Pancreas (tissue), 10 donors: ENCODE data around the gene MMP24OS. TPM values are rescaled to one million over a fixed set of nuclear protein-coding genes. Genes with fewer than 3 reads are reported as not detected.

ENCODE experiments used
- ATAC-seq, 4 donors: fragments of 200-7000 bp; cut with Tn5 transposase; one replicate each; pipeline versions ENCODE4 v1.8.0 to v1.9.1; 2020; ENCODE audit warnings: mild to moderate bottlenecking in 4 of 4, moderate library complexity in 4 of 4
- DNase-seq, 6 donors: peaks; one replicate each; pipeline ENCODE4 v3.0.0-alpha.2; 2020
- FAIRE-seq: peaks from 2 replicates; lab custom pipeline; 2012; peaks lifted over from hg19 to GRCh38; lab: Jason Lieb, UNC
- H3K27ac ChIP-seq, 4 donors: fragments of 200-600 bp; sonication (generic); 1 replicate in 3 of 4; 2 replicates in 1 of 4; pipeline versions ENCODE4 v1.5.0 to v1.8.0; 2020
- H3K27me3 ChIP-seq, 4 donors: fragments of 200-600 bp; one replicate each; pipeline ENCODE4 v1.8.0; 2021
- H3K36me3 ChIP-seq, 3 donors: fragments of 200-600 bp; sonication (generic) in 1 of 3; one replicate each; pipeline versions ENCODE4 v1.5.0 to v1.8.0; 2020 to 2021
- H3K4me1 ChIP-seq, 3 donors: fragments of 200-600 bp; one replicate each; pipeline ENCODE4 v1.8.0; 2021
- H3K4me3 ChIP-seq, 4 donors: fragments of 200-600 bp; sonication (generic) in 2 of 4; one replicate each; pipeline versions ENCODE4 v1.5.0 to v1.8.0; 2020 to 2021
- H3K9me3 ChIP-seq, 4 donors: fragments of 200-600 bp; one replicate each; pipeline ENCODE4 v1.8.0; 2021
- CTCF ChIP-seq, 4 donors: fragments of 200-600 bp; sonication (generic) in 3 of 4; IDR thresholded peaks; one replicate each; pipeline versions ENCODE4 v1.5.0 to v1.8.0; 2021; ENCODE audit warnings: antibody characterized with exemption in 4 of 4
- WGBS, 2 donors: extraction: QIAGEN DNeasy Blood & Tissue Kit; methylation state at CpG; one replicate each; pipeline ENCODE4 v1.1.7; 2013; 5-methylcytosine and 5-hydroxymethylcytosine counted together
- intact Hi-C, 3 donors: fragments of 100-400 bp; cut with DNase I; formaldehyde crosslinking; loops; one replicate each; pipeline versions ENCODE4 v1.11.1 to v1.14.2; 2022
- polyA plus RNA-seq, 2 donors: library from polyadenylated mRNA; stranded (reverse); fragments of 200-250 nt; gene quantifications; one replicate each; pipeline ENCODE4 v1.2.3, GENCODE V29; 2013
- total RNA-seq, 6 donors: library from RNA; stranded (reverse); fragmentation: NEBNext Ultra II Directional in 4 of 6; extraction: Animal tissue kit (Norgen Biotek cat#: 25700) in 4 of 6; gene quantifications; one replicate each; pipeline versions ENCODE4 v1.2.1 to v1.2.4, GENCODE V29; 2021 to 2023
- donor health status: healthy with polysubstance abuse.
- donor health status: DM: no; HTN: no; CAD: no; lungs with moderate emphysema.
- donor health status: DM: no; HTN: no; CAD: no.
- donor health status: control.
- donor health status: control.
- donor health status: Bipolar disorder and iron deficiency.
- donor health status: DM: yes; HTN: yes; CAD: no.
- donor health status: DM: no; HTN: no; CAD: no.
- donor health status: DM: no; HTN: no; CAD: no.
- donor health status: DM: yes; HTN: yes; CAD: no.

MMP24OS gene
- total and polyA plus RNA-seq, 8 donors: 28.9 to 74.9 (median 45.8) TPM

DNA sequence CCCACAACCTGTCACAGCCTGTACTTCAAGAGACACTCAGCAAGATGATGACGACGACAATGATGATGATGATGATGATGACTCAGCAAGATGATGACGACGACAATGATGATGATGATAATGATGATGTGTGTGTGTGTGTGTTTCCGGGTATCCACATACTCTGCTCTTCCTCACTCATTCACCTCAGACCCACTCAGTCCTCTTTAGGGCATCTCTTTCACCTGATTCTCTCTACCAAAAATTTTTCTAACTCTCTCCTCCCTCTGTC lies 7.8 kb upstream of the MMP24OS start:
- no peak for DNase-seq
- WGBS, 2 donors: 70 to 79% methylated on average over 5 of the region's 5 CpGs
- peaks cover 0 to 11% (median 0%) of the 10 kb centered on the region in 3 donors for H3K4me1 ChIP-seq
- no peak overlapping the region for H3K27ac ChIP-seq
- no peaks in the 10 kb centered on the region for H3K36me3 ChIP-seq
- H3K9me3 ChIP-seq: no peaks in the 10 kb centered on the region
- no peak for TF ChIP-seq CTCF (IDR thresholded peaks at IDR 0.05)
- no peak for FAIRE-seq
- no peak for ATAC-seq
- no peak overlapping the region for H3K4me3 ChIP-seq
- intact Hi-C loops: no loop called here
- H3K27me3 ChIP-seq: no peaks in the 10 kb centered on the region

GRCh38 chr20:35284992-35285805 lies 7.3 kb upstream of the MMP24OS start:
- ATAC-seq (peak in 3 of 4 donors; percentile 1 to 5 (median 5)), DNase-seq (no peak), FAIRE-seq (no peak)
- Histone ChIP-seq H3K27me3 (no peaks in the 10 kb centered on the region), H3K4me1 (peaks cover 0 to 11% (median 0%) of the 10 kb centered on the region in 3 donors), H3K4me3 (peak overlapping the region; percentile 49 to 97 (median 90)), H3K36me3 (peaks cover under 1 to 4% (median 4%) of the 10 kb centered on the region in 3 donors), H3K9me3 (no peaks in the 10 kb centered on the region), H3K27ac (peak overlapping the region in 2 of 4 donors; percentile 66 to 71)
- no peak for TF ChIP-seq CTCF (IDR thresholded peaks at IDR 0.05)
- WGBS, 2 donors: 43 to 53% methylated on average over 19 of the region's 19 CpGs
- intact Hi-C loops: no loop called here

DNA sequence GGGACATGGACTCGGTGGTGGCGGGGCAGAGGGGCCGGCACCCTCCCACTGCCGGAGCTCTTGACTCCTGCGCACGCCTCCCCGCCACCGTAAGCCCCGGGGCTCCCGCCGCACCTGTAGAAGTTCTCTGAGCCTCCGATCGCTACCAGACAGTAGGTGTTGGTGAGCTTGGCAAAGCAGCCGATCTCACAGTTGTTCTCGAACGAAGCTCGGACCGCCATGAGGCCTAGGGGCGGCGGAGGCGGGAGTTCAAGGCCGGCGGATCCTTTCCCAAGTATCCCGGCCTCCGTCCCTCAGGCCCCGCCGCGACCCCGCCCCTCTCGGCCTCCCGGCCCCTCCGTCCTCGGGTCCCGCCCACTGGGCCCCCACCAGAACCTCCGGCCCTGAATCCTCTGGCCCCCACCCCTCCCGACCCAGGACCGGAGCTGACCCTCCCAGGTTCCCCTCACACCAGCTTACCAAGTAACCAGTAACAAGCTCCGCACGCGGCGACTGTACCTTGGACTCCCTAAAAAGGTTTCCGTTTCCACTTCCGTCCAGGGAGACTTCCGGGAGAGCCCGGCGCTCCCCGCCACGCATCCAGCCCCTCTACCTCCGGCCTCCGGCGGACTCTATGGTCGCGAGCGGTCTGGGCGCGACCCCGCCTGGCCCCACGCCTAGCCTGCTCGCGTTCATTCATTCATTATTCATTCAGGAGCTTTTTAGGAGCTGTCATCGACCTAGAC lies 6.5 kb upstream of the MMP24OS start, which contains the start of gene EIF6:
TSS of gene EIF6 (minus strand) at position 506 of the 725 bp plus-strand sequence. CDS start at position 221, 285 bp downstream.
- Histone ChIP-seq H3K36me3 (peaks cover 5 to 12% (median 12%) of the 10 kb centered on the region in 3 donors), H3K27ac (peak within 1 kb of the TSS; percentile 31 to 71 (median 60)), H3K9me3 (no peaks in the 10 kb centered on the region), H3K4me1 (peaks cover 0 to 11% (median 0%) of the 10 kb centered on the region in 3 donors), H3K27me3 (no peaks in the 10 kb centered on the region), H3K4me3 (peak within 1 kb of the TSS; percentile 49 to 97 (median 90))
- intact Hi-C loops: no loop called here
- DNase-seq (peak; percentile 79 to 93 (median 82)), ATAC-seq (peak; percentile 95 to 97 (median 96)), FAIRE-seq (no peak)
- WGBS, 2 donors: 0 to 1% methylated on average over 60 to 61 of the region's 61 CpGs
- no peak for TF ChIP-seq CTCF (IDR thresholded peaks at IDR 0.05)

- H3K4me3 ChIP-seq: peak overlapping the region; percentile 49 to 97 (median 90)
- H3K4me1 ChIP-seq: peaks cover 0 to 11% (median 0%) of the 10 kb centered on the region in 3 donors
- intact Hi-C loops: no loop called here
- no peaks in the 10 kb centered on the region for H3K27me3 ChIP-seq
- 14 to 17% methylated on average over 24 of the region's 24 CpGs for WGBS, 2 donors
- peaks cover 5 to 19% (median 17%) of the 10 kb centered on the region in 3 donors for H3K36me3 ChIP-seq
- H3K27ac ChIP-seq: peak overlapping the region in 2 of 4 donors; percentile 31 to 71
- no peak for FAIRE-seq
- peak in 1 of 4 donors; percentile 2 for ATAC-seq
- no peak for TF ChIP-seq CTCF (IDR thresholded peaks at IDR 0.05)
- DNase-seq: no peak
- H3K9me3 ChIP-seq: no peaks in the 10 kb centered on the region
Measured at GRCh38 chr20:35283441-35284266, 5.7 kb upstream of the MMP24OS start.
